Measurements from ENCODE around the gene SLC22A23.
A peak's percentile ranks its signal among the peaks of the same experiment; 100 is the strongest.

The SLC22A23 gene

GRCh38 chr6:3426927-3427686 lies 29.7 kb downstream of the SLC22A23 start:
- Histone ChIP-seq H3K4me3 (ENCODE audit: low read depth, low read length) (no peak overlapping the region), H3K36me3 (ENCODE audit: control insufficient read depth, insufficient read depth, low read length) (no peaks in the 10 kb centered on the region), H3K9me3 (ENCODE audit: control insufficient read depth, insufficient read depth, low read length) (no peaks in the 10 kb centered on the region), H3K4me1 (ENCODE audit: control insufficient read depth, insufficient read depth, low read length) (peaks cover 50% of the 10 kb centered on the region), H3K9ac (ENCODE audit: low read depth, low read length) (no peak overlapping the region), H3K27ac (ENCODE audit: low read depth, low read length) (no peak overlapping the region), H3K27me3 (ENCODE audit: control insufficient read depth, insufficient read depth, low read length) (no peaks in the 10 kb centered on the region)

- H3K9ac ChIP-seq (ENCODE audit: low read depth, low read length): no peak overlapping the region
- H3K27ac ChIP-seq (ENCODE audit: low read depth, low read length): no peak overlapping the region
- no peak overlapping the region for H3K4me3 ChIP-seq (ENCODE audit: low read depth, low read length)
- H3K9me3 ChIP-seq (ENCODE audit: control insufficient read depth, insufficient read depth, low read length): no peaks in the 10 kb centered on the region
- H3K27me3 ChIP-seq (ENCODE audit: control insufficient read depth, insufficient read depth, low read length): no peaks in the 10 kb centered on the region
- no peaks in the 10 kb centered on the region for H3K36me3 ChIP-seq (ENCODE audit: control insufficient read depth, insufficient read depth, low read length)
- H3K4me1 ChIP-seq (ENCODE audit: control insufficient read depth, insufficient read depth, low read length): peaks cover 57% of the 10 kb centered on the region
Observed at GRCh38 chr6:3426091-3426926, 30.5 kb downstream of the SLC22A23 start.

GRCh38 chr6:3425574-3425973 lies 31.3 kb downstream of the SLC22A23 start:
- no peaks in the 10 kb centered on the region for H3K36me3 ChIP-seq (ENCODE audit: control insufficient read depth, insufficient read depth, low read length)
- H3K4me1 ChIP-seq (ENCODE audit: control insufficient read depth, insufficient read depth, low read length): peaks cover 65% of the 10 kb centered on the region
- no peak overlapping the region for H3K9ac ChIP-seq (ENCODE audit: low read depth, low read length)
- H3K4me3 ChIP-seq (ENCODE audit: low read depth, low read length): no peak overlapping the region
- H3K27me3 ChIP-seq (ENCODE audit: control insufficient read depth, insufficient read depth, low read length): no peaks in the 10 kb centered on the region
- no peaks in the 10 kb centered on the region for H3K9me3 ChIP-seq (ENCODE audit: control insufficient read depth, insufficient read depth, low read length)
- no peak overlapping the region for H3K27ac ChIP-seq (ENCODE audit: low read depth, low read length)

GRCh38 chr6:3424185-3424927 lies 32.5 kb downstream of the SLC22A23 start:
- H3K9ac ChIP-seq (ENCODE audit: low read depth, low read length): no peak overlapping the region
- H3K4me1 ChIP-seq (ENCODE audit: control insufficient read depth, insufficient read depth, low read length): peaks cover 77% of the 10 kb centered on the region
- H3K36me3 ChIP-seq (ENCODE audit: control insufficient read depth, insufficient read depth, low read length): no peaks in the 10 kb centered on the region
- H3K27me3 ChIP-seq (ENCODE audit: control insufficient read depth, insufficient read depth, low read length): no peaks in the 10 kb centered on the region
- peak overlapping the region; percentile 76 for H3K27ac ChIP-seq (ENCODE audit: low read depth, low read length)
- no peak overlapping the region for H3K4me3 ChIP-seq (ENCODE audit: low read depth, low read length)
- H3K9me3 ChIP-seq (ENCODE audit: control insufficient read depth, insufficient read depth, low read length): no peaks in the 10 kb centered on the region

- H3K9me3 ChIP-seq (ENCODE audit: control insufficient read depth, insufficient read depth, low read length): no peaks in the 10 kb centered on the region
- no peaks in the 10 kb centered on the region for H3K27me3 ChIP-seq (ENCODE audit: control insufficient read depth, insufficient read depth, low read length)
- H3K36me3 ChIP-seq (ENCODE audit: control insufficient read depth, insufficient read depth, low read length): no peaks in the 10 kb centered on the region
- peaks cover 78% of the 10 kb centered on the region for H3K4me1 ChIP-seq (ENCODE audit: control insufficient read depth, insufficient read depth, low read length)
- H3K9ac ChIP-seq (ENCODE audit: low read depth, low read length): no peak overlapping the region
- peak overlapping the region; percentile 76 for H3K27ac ChIP-seq (ENCODE audit: low read depth, low read length)
- peak overlapping the region; percentile 9 for H3K4me3 ChIP-seq (ENCODE audit: low read depth, low read length)
Observed at GRCh38 chr6:3423439-3424184, 33.2 kb downstream of the SLC22A23 start.

- Histone ChIP-seq H3K9me3 (ENCODE audit: control insufficient read depth, insufficient read depth, low read length) (no peaks in the 10 kb centered on the region), H3K9ac (ENCODE audit: low read depth, low read length) (no peak overlapping the region), H3K36me3 (ENCODE audit: control insufficient read depth, insufficient read depth, low read length) (no peaks in the 10 kb centered on the region), H3K4me3 (ENCODE audit: low read depth, low read length) (0 out of 2 replicates have a peak overlapping the region, but pooled peaks have one; percentile 9), H3K27ac (ENCODE audit: low read depth, low read length) (peak overlapping the region; percentile 76), H3K27me3 (ENCODE audit: control insufficient read depth, insufficient read depth, low read length) (no peaks in the 10 kb centered on the region), H3K4me1 (ENCODE audit: control insufficient read depth, insufficient read depth, low read length) (peaks cover 82% of the 10 kb centered on the region)
Observed at GRCh38 chr6:3422435-3423070, 34.3 kb downstream of the SLC22A23 start.

- Histone ChIP-seq H3K4me1 (ENCODE audit: control insufficient read depth, insufficient read depth, low read length) (peaks cover 83% of the 10 kb centered on the region), H3K27ac (ENCODE audit: low read depth, low read length) (peak overlapping the region; percentile 76), H3K9ac (ENCODE audit: low read depth, low read length) (no peak overlapping the region), H3K36me3 (ENCODE audit: control insufficient read depth, insufficient read depth, low read length) (no peaks in the 10 kb centered on the region), H3K27me3 (ENCODE audit: control insufficient read depth, insufficient read depth, low read length) (no peaks in the 10 kb centered on the region), H3K9me3 (ENCODE audit: control insufficient read depth, insufficient read depth, low read length) (no peaks in the 10 kb centered on the region), H3K4me3 (ENCODE audit: low read depth, low read length) (no peak overlapping the region)
Observed at GRCh38 chr6:3421791-3422434, 34.9 kb downstream of the SLC22A23 start.

- Histone ChIP-seq H3K4me3 (ENCODE audit: low read depth, low read length) (no peak overlapping the region), H3K36me3 (ENCODE audit: control insufficient read depth, insufficient read depth, low read length) (no peaks in the 10 kb centered on the region), H3K27ac (ENCODE audit: low read depth, low read length) (peak overlapping the region; percentile 0), H3K4me1 (ENCODE audit: control insufficient read depth, insufficient read depth, low read length) (peaks cover 80% of the 10 kb centered on the region), H3K27me3 (ENCODE audit: control insufficient read depth, insufficient read depth, low read length) (no peaks in the 10 kb centered on the region), H3K9ac (ENCODE audit: low read depth, low read length) (no peak overlapping the region), H3K9me3 (ENCODE audit: control insufficient read depth, insufficient read depth, low read length) (no peaks in the 10 kb centered on the region)
Observed at GRCh38 chr6:3421143-3421542, 35.7 kb downstream of the SLC22A23 start.

GRCh38 chr6:3419624-3420272 lies 37.1 kb downstream of the SLC22A23 start:
- peaks cover 86% of the 10 kb centered on the region for H3K4me1 ChIP-seq (ENCODE audit: control insufficient read depth, insufficient read depth, low read length)
- H3K27me3 ChIP-seq (ENCODE audit: control insufficient read depth, insufficient read depth, low read length): no peaks in the 10 kb centered on the region
- H3K4me3 ChIP-seq (ENCODE audit: low read depth, low read length): no peak overlapping the region
- H3K9me3 ChIP-seq (ENCODE audit: control insufficient read depth, insufficient read depth, low read length): no peaks in the 10 kb centered on the region
- peak overlapping the region; percentile 70 for H3K27ac ChIP-seq (ENCODE audit: low read depth, low read length)
- no peaks in the 10 kb centered on the region for H3K36me3 ChIP-seq (ENCODE audit: control insufficient read depth, insufficient read depth, low read length)
- H3K9ac ChIP-seq (ENCODE audit: low read depth, low read length): no peak overlapping the region

All from HUES48 (cell line).